ENCODE data around the gene ACTA2.

DNA sequence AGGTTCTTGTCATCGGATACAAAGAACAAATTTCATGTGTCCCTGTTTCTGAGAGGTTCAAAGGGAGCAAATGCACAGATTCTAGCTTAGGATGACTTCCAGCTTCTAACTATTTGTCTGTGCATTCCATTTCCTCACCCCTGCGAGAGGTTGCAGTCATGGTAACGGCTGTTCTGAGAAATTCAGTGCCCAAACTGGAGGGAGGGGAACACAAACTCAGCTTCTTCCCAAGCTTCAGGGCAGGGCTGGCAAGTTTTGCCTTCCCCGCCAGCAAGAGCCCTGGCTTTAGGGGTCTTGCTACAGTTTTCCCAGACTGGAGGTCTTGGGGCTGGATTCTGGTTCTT, 49.1 kb upstream of the ACTA2 start:
- no peak for TF ChIP-seq RAD21 (IDR thresholded peaks at IDR 0.05; ENCODE audit: low read length)
- TF ChIP-seq CTCF (IDR thresholded peaks at IDR 0.05): no peak
- TF ChIP-seq YY1 (IDR thresholded peaks at IDR 0.05; ENCODE audit: low read depth): no peak
- TF ChIP-seq SIN3A (IDR thresholded peaks at IDR 0.05; ENCODE audit: borderline replicate concordance, low read depth, low read length): no peak
- TF ChIP-seq FOXM1 (IDR thresholded peaks at IDR 0.05; ENCODE audit: low read depth): no peak
- TF ChIP-seq TAF1 (IDR thresholded peaks at IDR 0.05; ENCODE audit: borderline replicate concordance, low read depth, low read length): no peak

Data from SK-N-SH (cell line).